ENCODE measurements around the gene CBL. TPM values are rescaled to one million over a fixed set of nuclear protein-coding genes. Genes with fewer than 3 reads are reported as not detected.

Gene CBL
- total RNA-seq, 2 experiments from 2014 or later = 27.0 to 27.5 TPM

GRCh38 chr11:119337581-119338317 is 131.6 kb downstream of the CBL start:
- POLR2A ChIA-PET = interaction anchor here (0.6 to 2.1 kb wide), 9 partner anchors 11 to 270 kb away, joined by 3 to 9 read pairs (median 3); partner anchors contain the start of genes NLRX1 and VPS11
- no peak overlapping the region for H3K4me3 Mint-ChIP-seq
- ATAC-seq = no peak

GRCh38 chr11:119338318-119338890 is 132.3 kb downstream of the CBL start:
- Mint-ChIP-seq H3K36me3 (ENCODE audit: low read depth) (peaks cover 24% of the 10 kb centered on the region), H3K27me3 (peaks cover 26% of the 10 kb centered on the region), H3K4me1 (ENCODE audit: low read depth) (peaks cover 49% of the 10 kb centered on the region), H3K4me3 (no peak overlapping the region), H3K27ac (no peak overlapping the region), H3K9me3 (no peaks in the 10 kb centered on the region)
- ATAC-seq (peak; percentile 45), DNase-seq (peak; percentile 83)
- POLR2A ChIA-PET = interaction anchor here (0.6 to 2.1 kb wide), 7 partner anchors 10 to 261 kb away, joined by 3 to 9 read pairs (median 3); no protein-coding TSS in a partner anchor
- CTCF ChIA-PET = interaction anchor here (0.6 to 10.9 kb wide), 33 partner anchors 9 to 369 kb away, joined by 3 to 201 read pairs (median 5); partner anchors contain the start of genes CBL, MCAM, MFRP and USP2
- intact Hi-C loops (cut with micrococcal nuclease) = no loop called here
- TF ChIP-seq CTCF (IDR thresholded peaks at IDR 0.05) = peak; percentile 75

More at GRCh38 chr11:119337581-119338317, 131.6 kb downstream of the CBL start:
- Mint-ChIP-seq H3K9me3 (no peaks in the 10 kb centered on the region), H3K27ac (no peak overlapping the region), H3K27me3 (peaks cover 24% of the 10 kb centered on the region), H3K4me1 (ENCODE audit: low read depth) (peaks cover 51% of the 10 kb centered on the region), H3K36me3 (ENCODE audit: low read depth) (peaks cover 24% of the 10 kb centered on the region)
- intact Hi-C loops (cut with micrococcal nuclease) = no loop called here
- CTCF ChIA-PET = interaction anchor here (0.7 to 10.9 kb wide), 33 partner anchors 10 to 368 kb away, joined by 3 to 201 read pairs (median 5); partner anchors contain the start of genes CBL, MCAM, MFRP and USP2
- no peak for TF ChIP-seq CTCF (IDR thresholded peaks at IDR 0.05)
- DNase-seq = no peak

GRCh38 chr11:119338965-119339588 is 132.9 kb downstream of the CBL start:
- intact Hi-C loops (cut with micrococcal nuclease) = no loop called here
- ChIA-PET POLR2A (no interaction called here), CTCF (interaction anchor here (0.6 to 10.9 kb wide), 31 partner anchors 9 to 316 kb away, joined by 3 to 201 read pairs (median 4); partner anchors contain the start of genes CBL, MCAM, MFRP and USP2)
- Mint-ChIP-seq H3K9me3 (no peaks in the 10 kb centered on the region), H3K4me1 (ENCODE audit: low read depth) (peaks cover 47% of the 10 kb centered on the region), H3K4me3 (peak overlapping the region; percentile 5), H3K27ac (no peak overlapping the region), H3K27me3 (peaks cover 29% of the 10 kb centered on the region), H3K36me3 (ENCODE audit: low read depth) (peaks cover 24% of the 10 kb centered on the region)
- no peak for DNase-seq
- TF ChIP-seq CTCF (IDR thresholded peaks at IDR 0.05) = no peak
- ATAC-seq = no peak

- intact Hi-C loops (cut with micrococcal nuclease) = no loop called here
- DNase-seq = peak; percentile 51
- ATAC-seq = peak; percentile 15
- H3K9me3 Mint-ChIP-seq = no peaks in the 10 kb centered on the region
- peaks cover 47% of the 10 kb centered on the region for H3K4me1 Mint-ChIP-seq (ENCODE audit: low read depth)
- H3K4me3 Mint-ChIP-seq = peak overlapping the region; percentile 5
- POLR2A ChIA-PET = interaction anchor here (0.6 kb wide), 1 partner anchor 21 kb away, joined by 3 read pairs; no protein-coding TSS in a partner anchor
- H3K36me3 Mint-ChIP-seq (ENCODE audit: low read depth) = peaks cover 22% of the 10 kb centered on the region
- H3K27me3 Mint-ChIP-seq = peaks cover 29% of the 10 kb centered on the region
- peak; percentile 94 for TF ChIP-seq CTCF (IDR thresholded peaks at IDR 0.05)
- CTCF ChIA-PET = interaction anchor here (0.7 to 10.9 kb wide), 19 partner anchors 9 to 317 kb away, joined by 3 to 201 read pairs (median 5); partner anchors contain the start of genes CBL and USP2
- H3K27ac Mint-ChIP-seq = no peak overlapping the region
Observed at GRCh38 chr11:119339589-119340334, 133.6 kb downstream of the CBL start.
